Transverse colon (tissue), 4 donors: ENCODE data around the gene VMAC. TPM values are rescaled to one million over a fixed set of nuclear protein-coding genes. Genes with fewer than 3 reads are reported as not detected.

Source experiments
- DNase-seq: peaks from one replicate; pipeline ENCODE4 v3.0.0-alpha.2; 2019
- H3K27ac ChIP-seq, 4 donors: fragments of 200-600 bp; sonication (generic); 2 replicates each; pipeline ENCODE4 v1.5.1; 2016 to 2018; ENCODE audit warnings: inconsistent platforms in 4 of 4
- H3K27me3 ChIP-seq: fragments of 200-600 bp; sonication (generic); 2 replicates; pipeline ENCODE4 v1.5.1; 2017; ENCODE audit warnings: inconsistent platforms
- H3K36me3 ChIP-seq, 4 donors: fragments of 200-600 bp; sonication (generic); 2 replicates each; pipeline ENCODE4 v1.5.1; 2017 to 2019; ENCODE audit warnings: inconsistent platforms in 4 of 4
- H3K4me1 ChIP-seq, 4 donors: fragments of 200-600 bp; sonication (generic); 2 replicates each; pipeline ENCODE4 v1.5.1; 2017 to 2020; ENCODE audit warnings: inconsistent platforms in 4 of 4
- H3K4me3 ChIP-seq, 4 donors: fragments of 200-600 bp; sonication (generic); 1 replicate in 1 of 4; 2 replicates in 3 of 4; pipeline versions ENCODE4 v1.5.1 to v1.6.1; 2017 to 2019; ENCODE audit warnings: inconsistent platforms in 4 of 4
- H3K9me3 ChIP-seq, 2 donors: fragments of 200-600 bp; sonication (generic); 2 replicates each; pipeline ENCODE4 v1.5.1; 2017 to 2019; ENCODE audit warnings: inconsistent platforms in 2 of 2
- EP300 ChIP-seq: sonication (generic); formaldehyde crosslinking; IDR thresholded peaks from one replicate; pipeline ENCODE4 v1.6.1; 2017; ENCODE audit warnings: antibody characterized with exemption, low read depth
- POLR2A ChIP-seq: fragments of 450-650 bp; IDR thresholded peaks from one replicate; pipeline ENCODE4 v1.6.1; 2016; ENCODE audit warnings: antibody characterized with exemption, mild to moderate bottlenecking, moderate library complexity
- POLR2AphosphoS5 ChIP-seq, 3 donors: sonication (generic); formaldehyde crosslinking; IDR thresholded peaks; one replicate each; pipeline ENCODE4 v1.6.1; 2016; ENCODE audit warnings: antibody characterized with exemption in 3 of 3
- WGBS, 2 donors: methylation state at CpG; one replicate each; pipeline ENCODE4 v1.1.5; 2018; ENCODE audit warnings: low coverage in 1 of 2; 5-methylcytosine and 5-hydroxymethylcytosine counted together
- in situ Hi-C, 4 donors: fragments of 200-750 bp; cut with MboI; loops; one replicate each; pipeline versions ENCODE4 v1.15.0 to v1.15.1; 2017; ENCODE audit warnings: low sequenced_read_pairs in 3 of 4, low pct_ligation_motif_present in 1 of 4, low pct_unique_long_range_greater_than_20kb in 1 of 4
- intact Hi-C: fragments of 100-400 bp; cut with DNase I; formaldehyde crosslinking; loops from one replicate; pipeline ENCODE4 v1.15.1; 2023; ENCODE audit warnings: low total_unique reads
- total RNA-seq, 4 donors: library from RNA; depleted of rRNA; stranded (reverse); fragments of >200 nt; gene quantifications; one replicate each; pipeline ENCODE4 v1.1.0, GENCODE V29; 2016
- TF ChIP-seq, protein P1 (sequence below), 5 experiments: fragments of 200-600 bp in 3 of 5; fragments of 450-650 bp in 2 of 5; sonication (generic) in 3 of 5; IDR thresholded peaks; 1 replicate in 2 of 5; 2 replicates in 3 of 5; pipeline ENCODE4 v1.5.1; 2016 to 2017; ENCODE audit warnings: antibody characterized with exemption in 5 of 5, inconsistent platforms in 3 of 5, mild to moderate bottlenecking in 2 of 5, moderate library complexity in 1 of 5

Gene VMAC
- total RNA-seq, 4 donors from 2014 or later: 8.9 to 59.5 (median 18.4) TPM

DNA sequence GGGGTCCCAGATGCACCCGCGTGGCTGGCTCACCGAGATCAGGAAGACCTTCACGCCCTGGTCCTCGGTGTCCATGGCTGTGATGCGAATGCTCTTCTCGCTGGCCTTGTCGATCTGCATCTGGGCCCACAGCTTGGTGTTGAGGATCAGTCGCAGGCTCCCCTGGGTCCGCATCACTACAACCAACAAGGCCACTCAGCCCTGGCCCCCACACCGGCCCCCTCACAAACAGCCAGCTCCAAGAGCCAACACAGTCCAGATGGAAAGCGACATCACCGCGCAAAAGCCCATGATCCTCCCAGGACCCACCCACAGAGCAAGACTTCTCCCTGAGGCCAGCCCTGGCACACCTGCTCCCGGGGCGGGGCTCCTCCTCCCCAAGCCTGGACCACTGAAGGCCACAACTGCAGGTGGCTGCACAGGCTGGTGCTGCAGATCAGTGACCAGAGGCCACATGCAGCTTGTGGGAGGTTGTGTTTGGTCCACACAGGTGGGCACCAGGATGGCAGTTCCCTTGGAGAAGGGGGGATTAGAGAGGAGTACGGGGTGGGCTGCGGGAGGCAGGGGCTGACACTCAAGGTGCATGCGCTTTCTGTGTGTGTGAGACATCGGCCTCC is 13.9 kb downstream of the VMAC start:
- Histone ChIP-seq H3K9me3 (no peaks in the 10 kb centered on the region), H3K4me1 (peaks cover 5 to 27% (median 26%) of the 10 kb centered on the region in 4 donors), H3K36me3 (peaks cover 0 to 50% (median 20%) of the 10 kb centered on the region in 4 donors), H3K4me3 (no peak overlapping the region), H3K27ac (no peak overlapping the region), H3K27me3 (no peaks in the 10 kb centered on the region)
- intact Hi-C loops: no loop called here
- in situ Hi-C loops: no loop called here
- DNase-seq: no peak
- WGBS, 2 donors: 95% methylated on average over 17 of the region's 20 CpGs; no CpG with 5 or more reads in 1 of the 2 donors
- TF ChIP-seq, protein P1, sequence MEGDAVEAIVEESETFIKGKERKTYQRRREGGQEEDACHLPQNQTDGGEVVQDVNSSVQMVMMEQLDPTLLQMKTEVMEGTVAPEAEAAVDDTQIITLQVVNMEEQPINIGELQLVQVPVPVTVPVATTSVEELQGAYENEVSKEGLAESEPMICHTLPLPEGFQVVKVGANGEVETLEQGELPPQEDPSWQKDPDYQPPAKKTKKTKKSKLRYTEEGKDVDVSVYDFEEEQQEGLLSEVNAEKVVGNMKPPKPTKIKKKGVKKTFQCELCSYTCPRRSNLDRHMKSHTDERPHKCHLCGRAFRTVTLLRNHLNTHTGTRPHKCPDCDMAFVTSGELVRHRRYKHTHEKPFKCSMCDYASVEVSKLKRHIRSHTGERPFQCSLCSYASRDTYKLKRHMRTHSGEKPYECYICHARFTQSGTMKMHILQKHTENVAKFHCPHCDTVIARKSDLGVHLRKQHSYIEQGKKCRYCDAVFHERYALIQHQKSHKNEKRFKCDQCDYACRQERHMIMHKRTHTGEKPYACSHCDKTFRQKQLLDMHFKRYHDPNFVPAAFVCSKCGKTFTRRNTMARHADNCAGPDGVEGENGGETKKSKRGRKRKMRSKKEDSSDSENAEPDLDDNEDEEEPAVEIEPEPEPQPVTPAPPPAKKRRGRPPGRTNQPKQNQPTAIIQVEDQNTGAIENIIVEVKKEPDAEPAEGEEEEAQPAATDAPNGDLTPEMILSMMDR (IDR thresholded peaks at IDR 0.05): no peak
- TF ChIP-seq EP300 (no peak), POLR2AphosphoS5 (IDR thresholded peaks at IDR 0.05) (no peak), POLR2A (no peak)

DNA sequence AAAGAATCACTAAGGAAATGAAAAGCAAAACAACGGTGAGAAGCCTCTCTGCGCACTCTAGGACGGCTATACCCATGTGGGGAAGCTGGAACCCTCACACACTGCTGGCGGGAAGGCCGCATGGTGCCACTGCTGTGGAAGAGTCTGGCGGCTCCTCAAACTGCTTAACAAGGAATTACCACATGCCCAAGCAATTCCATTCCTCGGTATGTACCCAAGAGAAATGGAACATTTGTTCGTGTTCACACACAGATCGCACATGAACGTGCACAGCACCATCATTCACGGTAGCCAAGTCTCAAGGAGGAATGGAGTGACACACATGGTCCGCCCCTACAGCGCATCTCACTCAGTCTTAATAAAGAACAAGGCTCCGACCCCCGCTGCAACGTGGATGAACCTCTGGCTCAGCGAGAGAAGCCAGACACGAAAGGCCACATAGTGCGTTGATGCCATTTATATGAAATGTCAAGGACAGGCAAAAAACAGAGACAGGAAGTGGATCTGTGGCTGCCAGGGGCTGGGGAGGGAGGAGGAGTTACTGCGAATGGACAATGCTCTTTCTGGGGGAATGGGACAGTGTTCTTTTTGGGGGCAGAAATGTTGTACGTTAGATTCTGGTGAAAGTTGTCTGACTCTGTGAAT is 17.0 kb downstream of the VMAC start:
- H3K4me1 ChIP-seq: peaks cover 12 to 15% (median 15%) of the 10 kb centered on the region in 4 donors
- intact Hi-C loops: no loop called here
- WGBS, 2 donors: 82 to 86% methylated on average over 5 to 21 of the region's 21 CpGs
- no peak for DNase-seq
- H3K27me3 ChIP-seq: no peaks in the 10 kb centered on the region
- H3K27ac ChIP-seq: no peak overlapping the region
- H3K36me3 ChIP-seq: peaks cover 0 to 60% (median 20%) of the 10 kb centered on the region in 4 donors
- in situ Hi-C loops: no loop called here
- H3K4me3 ChIP-seq: no peak overlapping the region
- no peaks in the 10 kb centered on the region for H3K9me3 ChIP-seq
- TF ChIP-seq POLR2A: no peak
- TF ChIP-seq, protein P1 (IDR thresholded peaks at IDR 0.05): no peak
- no peak for TF ChIP-seq EP300
- no peak for TF ChIP-seq POLR2AphosphoS5 (IDR thresholded peaks at IDR 0.05)

DNA sequence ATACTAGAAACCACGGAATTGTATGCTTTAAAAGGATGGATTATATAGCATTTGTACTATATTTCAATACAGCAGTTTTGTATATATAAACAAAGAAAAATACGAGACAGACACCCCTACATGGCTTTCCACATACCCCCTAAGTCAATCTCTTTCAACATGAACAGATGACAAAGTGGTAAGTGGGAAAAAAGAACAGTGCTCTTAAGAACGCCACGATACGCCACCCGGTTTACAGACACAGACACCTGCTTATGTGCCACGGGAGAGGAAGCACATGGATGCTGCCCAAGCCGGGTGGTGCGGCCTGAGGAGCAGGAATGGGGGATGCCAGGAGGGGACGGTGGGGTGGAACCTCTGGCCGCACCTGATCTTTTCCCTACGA is 17.5 kb downstream of the VMAC start:
- WGBS, 2 donors: 92% methylated on average over 6 to 12 of the region's 12 CpGs
- in situ Hi-C loops: no loop called here
- H3K36me3 ChIP-seq: peaks cover 0 to 56% (median 18%) of the 10 kb centered on the region in 4 donors

DNA sequence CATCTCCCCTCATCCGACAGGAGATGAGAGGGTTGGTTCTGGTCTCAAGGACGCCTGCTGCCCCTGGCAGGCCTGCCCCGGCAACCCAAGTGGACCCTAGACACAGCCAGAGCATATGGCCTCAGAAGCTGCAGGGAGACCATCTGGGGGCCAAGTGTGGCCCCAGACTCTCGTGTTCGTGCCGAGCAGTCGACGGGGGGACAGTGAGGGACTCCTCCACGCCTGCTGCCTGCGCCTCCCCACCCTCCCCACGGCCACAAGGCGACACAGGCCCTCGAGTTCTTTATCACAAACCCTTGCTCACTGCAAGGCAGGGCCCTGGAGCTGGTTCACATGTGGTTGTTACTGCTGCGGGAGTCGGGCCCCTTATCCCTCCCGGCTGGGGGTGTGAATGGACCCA is 18.7 kb downstream of the VMAC start:
- no peak for DNase-seq
- in situ Hi-C loops: no loop called here
- Histone ChIP-seq H3K4me3 (no peak overlapping the region), H3K27ac (no peak overlapping the region), H3K9me3 (no peaks in the 10 kb centered on the region), H3K4me1 (peaks cover 15 to 26% (median 24%) of the 10 kb centered on the region in 4 donors), H3K36me3 (peaks cover 0 to 45% (median 15%) of the 10 kb centered on the region in 4 donors), H3K27me3 (no peaks in the 10 kb centered on the region)
- 90% methylated on average over 14 of the region's 16 CpGs; no CpG with 5 or more reads in 1 of the 2 donors for WGBS, 2 donors
- TF ChIP-seq POLR2A: no peak
- no peak for TF ChIP-seq EP300
- TF ChIP-seq, protein P1 (IDR thresholded peaks at IDR 0.05): no peak
- no peak for TF ChIP-seq POLR2AphosphoS5 (IDR thresholded peaks at IDR 0.05)
- intact Hi-C loops: no loop called here

More for the DNA sequence above, 17.5 kb downstream of the VMAC start:
- H3K4me1 ChIP-seq: peaks cover 13 to 21% (median 19%) of the 10 kb centered on the region in 4 donors
- no peak for TF ChIP-seq EP300
- TF ChIP-seq, protein P1 (IDR thresholded peaks at IDR 0.05): no peak
- TF ChIP-seq POLR2A: no peak
- no peak for TF ChIP-seq POLR2AphosphoS5 (IDR thresholded peaks at IDR 0.05)
- no peak for DNase-seq
- no peak overlapping the region for H3K4me3 ChIP-seq
- intact Hi-C loops: no loop called here
- no peak overlapping the region for H3K27ac ChIP-seq
- H3K27me3 ChIP-seq: no peaks in the 10 kb centered on the region
- H3K9me3 ChIP-seq: no peaks in the 10 kb centered on the region
